Ovary (tissue), 3 donors: ENCODE measurements around the gene CASK.

Experiments used
- CTCF ChIP-seq, 3 donors: fragments of 450-650 bp in 2 of 3; fragments of 200-600 bp in 1 of 3; IDR thresholded peaks; one replicate each; pipeline versions ENCODE4 v1.5.1 to v1.8.0; 2016 to 2022; ENCODE audit warnings: antibody characterized with exemption in 3 of 3, mild to moderate bottlenecking in 1 of 3
- EP300 ChIP-seq: sonication (generic); formaldehyde crosslinking; IDR thresholded peaks from one replicate; pipeline ENCODE4 v1.6.1; 2017; ENCODE audit warnings: antibody characterized with exemption
- donor health status: DM: no; HTN: no; CAD: no.

GRCh38 chrX:41684940-41685339 lies 238.4 kb downstream of the CASK start:
- TF ChIP-seq CTCF (IDR thresholded peaks at IDR 0.05) (no peak), EP300 (no peak)
